GM18909 (cell line): ENCODE measurements around the gene PDGFC.

Source experiments
- ATAC-seq: cut with Tn5 transposase; IDR thresholded peaks from one replicate; pipeline ENCODE4 v1.9.1; 2021; ENCODE audit warnings: mild to moderate bottlenecking; ENCODE audit not compliant: unreplicated experiment, poor library complexity

The PDGFC gene

DNA sequence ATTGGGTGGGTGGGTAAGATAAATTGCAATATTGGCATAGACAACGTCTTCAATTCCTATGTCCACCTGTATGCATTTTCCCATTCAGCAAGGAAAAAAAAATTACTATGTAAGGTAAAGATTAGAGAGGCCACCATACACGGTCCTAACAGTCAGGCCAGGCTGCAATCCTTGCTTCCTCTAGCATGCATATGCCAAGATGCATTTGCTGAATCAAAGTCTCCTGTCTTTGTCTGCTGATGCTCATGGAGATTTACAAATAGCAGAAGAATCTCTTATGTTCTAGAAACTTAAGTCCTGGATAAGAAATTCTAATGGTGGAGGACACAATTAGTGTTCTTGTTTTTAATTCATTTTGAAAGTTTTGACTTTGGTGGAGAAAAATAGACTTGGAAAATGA is 206.8 kb downstream of the PDGFC start:
- no peak for ATAC-seq

- no peak for ATAC-seq
Observed at GRCh38 chr4:156764145-156764544, 207.5 kb downstream of the PDGFC start.

DNA sequence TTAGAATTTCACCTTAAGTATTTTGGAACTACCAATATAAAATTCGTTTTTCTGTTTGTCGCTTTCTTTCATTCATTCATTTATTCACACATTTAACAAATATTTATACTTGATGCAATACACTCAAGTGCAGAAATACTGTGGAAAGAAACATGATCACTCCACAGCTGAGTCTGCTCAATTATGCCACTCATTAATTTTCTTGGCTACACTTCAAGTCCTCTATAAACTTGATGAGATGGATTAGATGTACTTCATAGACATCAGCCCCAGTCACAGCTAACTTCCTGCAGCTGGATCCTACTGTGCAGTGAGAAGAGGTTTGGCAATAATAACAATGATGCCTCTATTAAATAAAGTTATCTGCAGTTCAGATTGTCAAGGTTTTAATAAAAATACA is 208.1 kb downstream of the PDGFC start:
- ATAC-seq: no peak

DNA sequence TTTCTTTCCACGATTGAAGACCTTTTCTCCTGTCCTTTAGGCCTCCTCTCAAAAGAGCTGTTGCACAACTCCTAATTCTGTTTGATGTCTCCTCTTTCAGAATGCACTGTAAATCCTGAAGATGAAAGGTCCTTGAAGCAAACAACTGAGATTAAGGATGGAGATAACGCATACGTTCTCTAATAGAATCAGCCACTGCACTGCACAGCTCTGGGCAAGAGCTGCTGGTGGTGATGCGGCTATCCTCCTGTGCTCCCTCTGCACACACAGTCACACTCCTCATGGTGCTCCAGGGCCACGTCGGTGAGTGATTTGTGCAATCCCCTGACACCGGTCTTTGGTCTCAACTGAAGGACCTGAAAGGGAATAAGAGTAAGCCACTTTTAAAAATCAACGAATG is 208.7 kb downstream of the PDGFC start:
- no peak for ATAC-seq

DNA sequence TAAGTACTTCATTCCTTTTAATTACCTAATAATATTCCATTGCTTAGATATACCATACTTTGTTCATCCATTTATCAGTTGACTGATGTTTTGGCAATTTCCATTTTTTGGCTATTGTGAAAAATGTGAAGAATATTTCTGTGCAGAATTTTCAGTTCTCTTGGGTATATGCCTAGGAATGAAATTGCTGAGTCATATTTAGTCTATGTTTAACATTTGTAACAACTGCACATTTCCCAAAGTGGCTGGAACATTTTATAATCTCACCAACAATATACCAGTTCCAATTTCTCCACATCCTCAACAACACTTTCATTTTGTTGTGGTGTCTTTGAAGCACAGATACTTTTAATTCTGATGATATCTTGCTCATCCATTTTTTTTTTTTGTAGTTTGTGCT is 215.5 kb downstream of the PDGFC start:
- ATAC-seq: no peak

DNA sequence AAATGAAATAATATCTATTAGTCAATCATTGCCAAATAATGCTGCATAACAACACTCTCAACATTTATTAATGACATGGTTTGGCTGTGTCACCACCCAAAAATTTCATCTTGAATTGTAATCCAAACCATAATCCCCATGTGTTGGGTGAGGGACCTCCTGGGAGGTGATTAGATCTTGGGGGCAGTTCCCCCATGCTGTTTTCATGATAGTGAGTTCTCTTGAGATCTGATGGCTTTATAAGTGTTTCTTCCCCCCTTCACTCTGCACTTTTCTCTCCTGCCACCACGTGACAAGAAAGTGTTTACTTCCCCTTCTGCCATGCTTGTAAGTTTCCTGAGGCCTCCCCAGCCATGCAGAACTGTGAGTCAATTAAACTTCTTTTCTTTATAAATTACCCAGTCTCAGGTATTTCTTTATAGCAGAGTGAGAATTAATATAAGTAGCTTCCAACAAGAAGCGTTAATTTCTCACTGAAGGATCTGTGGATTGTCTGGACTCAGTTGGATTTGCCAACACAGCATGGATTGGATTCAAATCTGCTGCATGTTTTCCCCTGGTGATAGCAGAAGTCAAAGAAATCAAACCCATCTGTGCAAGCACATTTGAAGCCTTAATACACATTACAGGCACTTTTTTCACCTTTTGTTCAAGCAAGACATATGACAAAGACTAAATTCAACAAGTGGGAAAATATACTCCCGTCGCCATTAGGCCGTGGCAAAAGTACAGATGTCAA is 216.6 kb downstream of the PDGFC start:
- ATAC-seq: no peak

- ATAC-seq: no peak
Observed at GRCh38 chr4:156751486-156751885, 220.1 kb downstream of the PDGFC start.

GRCh38 chr4:156749426-156750403 is 221.9 kb downstream of the PDGFC start:
- no peak for ATAC-seq

DNA sequence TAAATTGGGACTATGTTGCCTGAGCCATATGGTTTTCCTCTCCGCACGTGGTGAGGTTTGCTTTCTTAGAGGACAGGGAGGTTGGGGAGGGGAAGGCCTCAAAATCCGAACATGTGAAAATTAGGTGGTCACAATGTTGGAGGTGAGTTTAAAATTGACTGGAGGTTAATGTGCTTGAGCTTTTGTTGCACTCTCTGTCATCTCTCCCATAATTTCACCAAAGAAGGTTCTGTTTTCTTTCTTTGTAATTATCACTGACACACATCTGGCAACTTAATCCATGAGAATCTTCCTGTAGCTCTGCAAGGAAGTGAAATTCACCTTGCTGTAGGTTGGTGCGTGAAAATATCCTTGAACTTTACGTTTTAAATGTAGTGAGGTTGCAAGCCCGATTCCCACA is 225.5 kb downstream of the PDGFC start:
- ATAC-seq: no peak

GRCh38 chr4:156738766-156739165 is 232.8 kb downstream of the PDGFC start:
- no peak for ATAC-seq

DNA sequence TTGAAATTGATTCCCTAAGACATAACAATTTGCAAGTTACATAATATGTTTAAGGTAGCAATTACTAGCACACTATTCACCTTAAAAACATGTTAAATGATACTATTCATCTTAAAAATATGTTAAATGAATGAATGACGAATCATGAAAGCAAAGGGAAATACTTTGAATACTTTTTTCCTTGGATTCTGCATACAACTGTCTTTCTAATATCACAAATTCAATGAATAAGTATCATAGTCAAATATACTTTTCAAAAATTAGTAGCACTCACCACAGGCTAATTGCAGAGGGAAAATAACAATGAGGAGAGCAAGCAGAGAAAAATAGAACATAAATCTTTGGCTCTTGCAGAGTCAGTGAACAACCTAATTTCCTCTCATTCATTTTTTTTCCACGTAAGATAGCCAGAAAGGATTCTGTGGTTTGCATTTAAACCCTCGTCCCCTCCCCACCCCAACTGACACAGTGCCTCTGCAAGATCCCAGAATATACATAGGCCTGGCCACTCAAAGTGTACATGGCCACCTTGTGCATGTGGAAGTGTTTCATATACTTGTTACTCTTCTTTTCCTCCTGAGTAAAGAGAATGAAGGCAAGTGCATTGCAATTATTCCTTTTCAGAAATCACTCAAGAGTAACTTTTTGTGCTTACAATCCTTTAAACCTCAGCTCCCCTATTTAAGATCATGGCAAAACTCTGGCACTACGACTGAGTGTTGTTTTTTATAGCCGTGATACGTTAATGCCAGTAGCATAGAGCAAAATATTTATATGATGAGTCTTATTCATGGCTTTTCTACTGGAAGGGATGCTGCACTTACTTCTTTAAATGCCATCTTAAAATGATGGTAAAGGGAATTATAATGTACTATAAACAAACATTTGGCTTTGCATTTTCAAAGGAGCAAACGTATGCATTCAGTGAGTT is 236.4 kb downstream of the PDGFC start:
- ATAC-seq: no peak

- ATAC-seq: no peak
Observed at GRCh38 chr4:156733582-156733981, 238.0 kb downstream of the PDGFC start.

GRCh38 chr4:156732634-156733033 is 239.0 kb downstream of the PDGFC start:
- ATAC-seq: no peak

GRCh38 chr4:156729416-156729815 is 242.2 kb downstream of the PDGFC start:
- ATAC-seq: no peak

DNA sequence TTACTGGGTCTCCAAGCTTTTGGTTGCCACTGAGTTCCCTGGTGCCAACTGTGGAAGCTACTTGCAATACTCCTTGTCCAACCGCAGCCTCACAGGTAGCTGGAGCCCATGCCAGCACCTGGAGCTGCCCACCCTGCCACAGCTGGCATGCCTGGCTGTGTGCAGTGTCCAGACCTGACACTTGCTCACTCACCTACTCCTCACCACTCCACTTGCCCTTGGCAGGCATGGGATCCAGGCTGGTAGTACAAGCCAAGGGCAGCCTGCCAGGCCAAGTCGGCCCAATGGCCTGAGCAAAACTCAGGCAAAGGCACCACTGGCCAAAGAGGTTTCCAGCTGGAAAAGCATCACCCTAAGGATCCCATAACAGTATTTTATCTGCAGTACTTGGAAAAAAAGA is 246.3 kb downstream of the PDGFC start:
- no peak for ATAC-seq

DNA sequence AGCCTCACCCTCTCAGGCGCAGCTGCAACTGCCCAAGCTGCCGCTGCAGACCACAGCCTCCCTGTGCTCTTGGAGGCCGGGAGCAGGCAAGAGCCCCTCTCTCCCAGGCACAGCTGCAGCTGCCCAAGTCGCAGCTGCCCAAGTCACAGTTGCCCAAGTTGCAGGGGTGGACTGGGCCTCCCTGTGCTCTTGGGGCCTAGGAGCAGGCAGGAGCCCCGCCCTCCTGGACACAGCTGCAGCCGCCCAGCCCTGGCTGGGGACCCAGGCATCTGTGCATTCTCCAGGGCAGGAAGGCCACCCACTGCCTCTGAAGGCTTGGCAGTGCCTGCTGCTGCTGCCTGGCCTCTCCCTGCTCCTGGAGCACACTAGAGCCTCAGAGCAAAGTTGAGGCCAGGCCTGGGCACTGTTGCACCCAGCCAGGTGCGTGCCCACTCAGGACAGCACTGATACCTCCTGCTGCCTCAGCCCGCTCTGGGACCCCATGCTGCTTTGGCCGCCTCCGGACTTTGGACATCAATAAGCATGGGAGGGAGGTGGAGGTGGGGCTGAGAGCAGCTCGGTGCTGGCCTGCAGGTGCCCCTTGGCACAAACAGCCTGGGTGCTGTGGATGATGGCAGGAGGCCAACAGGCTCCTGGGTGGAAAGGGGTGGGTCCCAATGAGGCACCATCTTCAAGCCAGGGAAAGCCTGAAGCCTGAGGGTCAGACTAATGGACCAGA is 247.5 kb downstream of the PDGFC start:
- no peak for ATAC-seq

- ATAC-seq: no peak
Observed at GRCh38 chr4:156718226-156718625, 253.4 kb downstream of the PDGFC start.

DNA sequence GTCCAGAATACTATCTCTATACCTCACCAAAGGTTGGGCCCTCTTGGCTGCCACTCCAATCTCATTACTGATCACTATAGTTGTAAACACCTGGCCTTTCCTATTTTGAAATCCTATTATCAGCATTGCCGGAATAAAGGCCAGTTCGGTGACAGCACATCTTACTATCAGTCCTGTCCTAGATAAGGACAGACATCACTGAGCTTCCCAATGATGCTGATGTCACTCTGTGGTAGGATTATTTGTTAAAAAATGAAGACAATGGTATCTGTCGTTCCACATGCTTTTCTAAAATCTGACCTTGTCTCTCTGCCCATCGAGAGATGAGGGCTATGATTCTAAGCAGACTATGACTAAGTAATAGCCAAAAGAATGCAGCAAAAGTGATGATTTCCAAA is 260.4 kb downstream of the PDGFC start:
- no peak for ATAC-seq
